COLO829 (cell line): Measurements from ENCODE around the gene AGL.
"Not testable (repeated sequence)": the region's sequence is repeated elsewhere in the genome, so short reads cannot be mapped to it uniquely, and the experiment has no call there.

Experiments
- DNase-seq: peaks from one replicate; pipeline ENCODE4 v3.0.0; 2012; ENCODE audit warnings: low spot score

Gene AGL

DNA sequence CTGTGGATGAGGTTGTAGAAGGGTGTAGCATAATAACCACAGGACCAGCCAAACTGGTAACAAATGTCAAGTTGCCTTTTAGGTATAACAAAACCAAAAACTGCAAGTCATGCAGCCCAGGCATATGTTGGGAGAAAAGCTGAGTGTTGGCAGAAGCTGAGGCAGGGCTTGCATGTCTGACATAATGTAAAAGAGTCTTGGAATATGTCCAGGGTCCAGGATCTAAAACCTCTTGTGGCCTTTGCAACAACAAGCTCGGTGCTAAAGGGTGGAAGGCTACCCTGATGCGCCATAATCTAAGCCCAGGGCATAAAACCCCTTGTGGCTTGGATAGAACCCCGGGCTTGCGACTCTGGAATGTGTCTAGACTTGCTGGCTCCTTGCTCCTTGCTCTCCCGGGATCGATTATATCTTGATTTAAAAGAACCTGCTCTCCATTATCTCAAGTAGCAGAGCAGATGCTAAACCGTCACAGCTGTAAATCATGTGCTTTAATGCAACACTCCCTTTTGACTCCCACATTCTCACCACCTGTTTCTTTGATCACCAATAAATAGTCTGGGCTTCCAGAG is 93.1 kb downstream of the AGL start:
- no peak for DNase-seq

GRCh38 chr1:99944192-99944591 is 94.0 kb downstream of the AGL start:
- no peak for DNase-seq

DNA sequence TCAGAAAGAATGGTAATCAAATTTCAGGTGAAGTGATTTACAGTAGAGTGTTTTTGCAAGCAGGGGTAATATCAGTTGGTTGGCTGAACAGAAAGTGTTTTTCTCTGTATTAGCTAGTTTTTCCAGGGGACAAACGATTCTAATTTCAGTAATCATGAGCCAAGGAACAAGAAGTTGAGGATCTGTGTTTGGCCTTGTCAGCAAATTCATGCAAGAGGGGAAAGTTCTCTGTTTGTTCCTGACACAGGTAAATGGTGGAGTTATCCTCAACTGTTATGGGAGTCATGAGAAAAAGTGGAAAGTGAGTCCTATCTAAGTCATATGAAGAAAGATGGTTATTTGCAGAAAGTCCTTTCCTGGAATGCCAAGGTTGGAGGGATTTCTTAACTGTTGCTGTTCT is 95.0 kb downstream of the AGL start:
- no peak for DNase-seq

GRCh38 chr1:99950486-99950885 is 100.3 kb downstream of the AGL start:
- DNase-seq: no peak

DNA sequence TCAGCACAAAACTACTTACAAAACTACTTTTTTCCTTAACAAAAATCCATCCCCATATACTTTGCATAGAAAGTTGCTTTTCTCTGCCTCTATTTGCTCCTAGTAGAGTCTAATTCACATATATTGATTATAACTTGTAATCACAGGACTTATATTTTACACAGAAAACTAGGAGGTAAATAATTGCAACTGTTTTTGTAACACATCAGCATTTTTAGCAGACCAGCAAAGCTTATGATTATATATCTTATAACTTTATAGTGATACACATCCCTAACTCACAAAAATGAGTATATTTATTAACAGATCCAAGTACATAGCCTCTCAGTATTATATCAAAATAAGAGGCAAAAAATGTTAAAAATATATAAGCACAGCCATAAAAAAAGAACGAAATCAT is 102.4 kb downstream of the AGL start:
- no peak for DNase-seq

- DNase-seq: no peak
Measured at GRCh38 chr1:99955375-99955774, 105.2 kb downstream of the AGL start.

- DNase-seq: no peak
Measured at GRCh38 chr1:99956755-99957154, 106.6 kb downstream of the AGL start.

GRCh38 chr1:99957818-99958217 is 107.7 kb downstream of the AGL start:
- DNase-seq: no peak

DNA sequence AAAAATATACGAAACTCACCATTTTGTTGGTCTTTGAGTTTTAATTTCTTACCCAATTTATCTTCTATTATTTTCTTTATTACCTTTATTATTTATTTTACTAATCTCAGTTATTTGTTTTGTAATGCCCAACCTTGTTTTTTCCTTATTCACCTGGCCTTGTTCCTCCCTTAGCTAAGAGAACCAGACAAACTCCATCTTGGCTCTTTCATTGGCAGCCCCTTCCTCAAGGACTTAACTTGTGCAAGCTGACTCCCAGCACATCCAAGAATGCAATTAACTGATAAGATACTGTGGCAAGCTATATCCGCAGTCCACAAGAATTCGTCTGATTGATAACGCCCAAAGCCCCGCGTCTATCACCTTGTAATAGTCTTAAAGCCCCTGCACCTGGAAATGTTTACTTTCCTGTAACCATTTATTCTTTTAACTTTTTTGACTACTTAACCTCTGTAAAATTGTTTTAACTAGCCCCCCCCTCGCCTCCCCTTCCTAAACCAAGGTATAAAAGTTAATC is 109.1 kb downstream of the AGL start:
- DNase-seq: not testable (repeated sequence)

DNA sequence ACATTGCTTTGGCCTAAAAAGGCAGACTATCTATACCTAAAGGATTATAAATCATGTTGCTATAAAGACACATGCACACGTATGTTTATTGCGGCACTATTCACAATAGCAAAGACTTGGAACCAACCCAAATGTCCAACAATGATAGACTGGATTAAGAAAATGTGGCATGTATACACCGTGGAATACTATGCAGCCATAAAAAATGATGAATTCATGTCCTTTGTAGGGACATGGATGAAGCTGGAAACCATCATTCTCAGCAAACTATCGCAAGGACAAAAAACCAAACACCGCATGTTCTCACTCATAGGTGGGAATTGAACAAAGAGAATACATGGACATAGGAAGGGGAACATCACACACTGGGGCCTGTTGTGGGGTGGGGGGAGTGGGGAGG is 110.1 kb downstream of the AGL start:
- not testable (repeated sequence) for DNase-seq

DNA sequence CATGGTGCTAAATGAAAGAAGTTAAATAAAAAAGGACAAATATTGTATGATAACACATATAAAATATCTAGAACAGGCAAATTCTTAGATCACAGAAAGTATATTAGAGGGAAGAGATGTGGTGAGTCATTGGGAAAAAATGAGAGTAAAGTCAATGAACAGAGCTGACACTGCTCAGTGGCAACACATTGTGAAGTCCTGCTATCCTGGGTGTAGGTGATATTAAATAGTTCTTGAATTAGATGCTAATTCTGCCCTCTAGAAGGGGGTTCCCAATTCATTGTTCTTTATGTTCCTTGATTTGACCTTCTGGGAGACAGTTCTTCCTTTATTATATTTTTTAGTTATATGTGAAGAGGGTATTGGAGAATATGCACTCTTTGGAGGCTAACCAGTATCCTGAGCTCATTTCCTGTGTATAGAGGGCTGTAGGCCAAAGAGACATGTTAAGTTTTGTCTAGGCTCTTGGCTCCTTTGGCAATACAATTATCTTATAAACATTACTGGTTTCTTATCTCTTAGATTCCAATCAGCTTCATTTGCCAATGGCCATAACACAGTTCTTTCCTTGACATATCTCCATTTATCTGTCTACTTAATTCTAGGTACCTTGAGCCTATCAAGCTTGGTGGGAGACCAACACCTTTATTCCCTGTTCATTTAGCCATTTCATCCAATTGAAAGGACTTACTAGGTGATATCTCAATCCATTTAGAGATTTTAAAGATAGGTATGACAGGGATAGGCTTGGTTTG is 113.1 kb downstream of the AGL start:
- no peak for DNase-seq

DNA sequence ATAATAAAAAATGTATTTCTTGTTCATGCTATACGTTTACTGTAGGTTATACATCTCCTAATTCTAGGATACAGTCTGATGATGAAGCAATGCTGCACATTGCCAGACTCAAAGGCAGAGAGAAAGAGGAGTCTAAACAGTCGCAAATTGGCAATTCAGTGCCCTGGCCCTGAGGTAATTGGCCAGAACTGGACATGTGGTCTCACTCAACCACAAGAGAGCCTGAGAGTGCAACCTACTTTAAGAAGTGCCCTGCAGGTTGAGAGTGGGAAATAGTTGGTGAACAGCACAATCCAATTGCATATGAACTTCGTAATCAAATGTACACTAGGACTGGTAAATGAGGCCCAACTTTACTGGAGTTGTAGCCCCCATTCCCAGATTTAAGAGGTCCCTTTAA is 114.6 kb downstream of the AGL start:
- no peak for DNase-seq

DNA sequence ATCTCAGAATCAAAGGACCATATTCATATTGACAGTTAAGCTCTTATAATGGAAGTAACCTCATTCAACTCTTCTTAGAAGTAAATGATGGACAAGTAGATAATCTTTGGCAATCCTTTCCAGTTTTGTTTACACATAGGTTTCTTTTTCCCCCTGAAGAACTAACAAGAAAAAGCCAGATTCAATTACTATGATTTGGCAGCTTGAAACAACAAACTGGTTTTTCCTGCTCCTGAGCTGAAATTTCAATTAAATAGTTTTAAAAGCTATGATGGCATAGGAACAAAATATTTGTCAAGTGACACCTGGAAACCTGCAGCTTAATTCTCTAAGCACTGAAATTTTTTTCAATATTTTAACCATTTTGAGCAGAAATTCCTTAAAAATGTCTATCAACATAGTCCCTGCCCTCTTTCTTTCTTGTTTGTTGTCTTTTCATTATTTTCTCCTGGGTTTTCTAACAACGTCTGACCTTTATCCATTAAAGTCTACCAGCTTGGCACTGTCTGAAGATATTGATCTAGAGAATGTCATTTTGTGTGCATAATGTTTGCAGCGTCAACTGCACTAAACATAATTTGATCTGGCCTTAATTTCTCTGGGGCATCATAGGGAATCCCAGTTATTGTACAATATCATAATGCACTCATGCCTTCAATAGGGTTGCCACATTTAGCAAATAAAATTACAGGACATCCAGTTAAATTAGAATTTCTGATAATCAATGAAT is 115.7 kb downstream of the AGL start:
- DNase-seq: no peak

DNA sequence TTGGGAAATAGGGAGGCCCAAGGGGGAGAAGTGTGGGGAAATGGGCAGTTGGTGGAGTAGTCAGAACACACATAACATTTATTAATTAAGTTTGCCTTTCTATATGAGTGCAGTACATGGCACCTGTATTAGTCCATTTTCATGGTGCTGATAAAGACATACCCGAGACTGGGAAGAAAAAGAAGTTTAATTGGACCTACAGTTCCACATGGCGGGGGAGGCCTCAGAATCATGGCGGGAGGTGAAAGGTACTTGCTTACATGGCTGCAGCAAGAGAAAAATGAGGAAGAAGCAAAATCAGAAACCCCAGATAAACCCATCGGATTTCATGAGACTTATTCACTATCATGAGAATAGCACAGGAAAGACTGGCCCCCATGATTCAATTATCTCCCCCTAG is 118.1 kb downstream of the AGL start:
- DNase-seq: no peak

DNA sequence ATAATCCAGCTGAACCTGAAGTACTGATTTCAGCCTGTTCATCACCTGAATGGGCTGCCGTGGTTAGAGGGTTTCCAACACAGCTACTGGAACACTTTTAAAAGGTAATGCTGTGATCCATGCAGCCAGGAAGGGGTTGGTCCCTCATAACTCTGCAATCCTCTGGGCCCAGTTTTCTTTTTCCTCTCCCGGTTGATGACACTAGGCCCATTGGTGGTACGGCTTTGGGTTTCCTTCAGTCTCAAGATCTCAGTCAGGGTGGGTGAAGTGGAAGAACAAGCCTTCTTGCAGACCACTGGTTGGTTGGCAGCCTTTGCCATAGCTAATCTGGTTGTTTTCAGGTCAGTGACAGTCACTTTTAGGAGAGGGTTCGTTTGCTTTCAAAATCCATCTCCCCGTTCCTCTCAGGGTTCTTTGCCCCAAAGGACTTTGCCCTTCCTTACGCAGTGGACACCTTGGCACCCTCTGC is 119.1 kb downstream of the AGL start:
- no peak for DNase-seq

- peak; percentile 45 for DNase-seq
Measured at GRCh38 chr1:99969729-99970621, 119.8 kb downstream of the AGL start, which contains the start of gene SLC35A3. Gene SLC35A3, plus strand, starts transcription at chr1:99969996. Its CDS starts 23,559 bp downstream, at chr1:99993555.

- DNase-seq: no peak
Measured at GRCh38 chr1:99970713-99971255, 120.6 kb downstream of the AGL start.

DNA sequence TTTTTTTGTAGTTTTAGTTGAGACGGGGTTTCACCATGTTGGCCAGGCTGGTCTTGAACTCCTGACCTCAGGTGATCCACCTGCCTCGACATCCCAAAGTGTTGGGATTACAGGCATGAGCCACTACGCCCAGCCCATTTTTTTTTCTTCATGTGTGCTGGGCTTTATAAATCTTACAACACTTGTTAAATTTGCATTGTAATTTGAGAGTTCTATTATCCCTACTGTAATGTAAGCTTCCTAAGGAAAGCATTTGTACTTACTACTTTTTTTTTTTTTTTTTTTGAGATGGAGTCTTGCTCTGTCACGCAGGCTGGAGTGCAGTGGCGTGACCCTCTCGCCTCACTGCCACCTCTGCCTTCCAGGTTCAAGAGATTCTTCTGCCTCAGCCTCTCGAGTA is 121.9 kb downstream of the AGL start:
- DNase-seq: not testable (repeated sequence)
